SKM-1 (cell line): ENCODE measurements around the gene NPS.

Experiments used
- DNase-seq: peaks from one replicate; lab custom pipeline; 2025; ENCODE audit not compliant: unreplicated experiment; lab: John Stamatoyannopoulos, UW

The NPS gene

GRCh38 chr10:127556916-127557315, 7.8 kb downstream of the NPS start:
- no peak for DNase-seq

- no peak for DNase-seq
These were observed 12.5 kb downstream of the NPS start for GRCh38 chr10:127561647-127562046.

GRCh38 chr10:127563718-127564553, 14.8 kb downstream of the NPS start:
- DNase-seq, result no peak

- no peak for DNase-seq
These were observed 15.5 kb downstream of the NPS start for GRCh38 chr10:127564644-127565043.

- DNase-seq, result no peak
These were observed 16.5 kb downstream of the NPS start for GRCh38 chr10:127565583-127565982.

GRCh38 chr10:127569210-127569609, 20.1 kb downstream of the NPS start:
- no peak for DNase-seq

GRCh38 chr10:127570036-127570435, 20.9 kb downstream of the NPS start:
- no peak for DNase-seq

GRCh38 chr10:127571386-127571785, 22.3 kb downstream of the NPS start:
- no peak for DNase-seq

- no peak for DNase-seq
These were observed 26.9 kb downstream of the NPS start for GRCh38 chr10:127576051-127576450.

- no peak for DNase-seq
These were observed 27.6 kb downstream of the NPS start for GRCh38 chr10:127576740-127577161.

GRCh38 chr10:127577376-127578258, 28.5 kb downstream of the NPS start:
- DNase-seq, result no peak

- no peak for DNase-seq
These were observed 29.3 kb downstream of the NPS start for GRCh38 chr10:127578259-127578960.

- DNase-seq, result no peak
These were observed 29.8 kb downstream of the NPS start for GRCh38 chr10:127578961-127579305.

- DNase-seq, result no peak
These were observed 30.5 kb downstream of the NPS start for GRCh38 chr10:127579640-127580039.

GRCh38 chr10:127580822-127581221, 31.7 kb downstream of the NPS start:
- DNase-seq, result no peak

- DNase-seq, result no peak
These were observed 36.5 kb downstream of the NPS start for GRCh38 chr10:127585519-127586023.

- DNase-seq, result no peak
These were observed 38.7 kb downstream of the NPS start for GRCh38 chr10:127587668-127588365.

- DNase-seq, result no peak
These were observed 43.5 kb downstream of the NPS start for GRCh38 chr10:127592586-127592985.

- DNase-seq, result no peak
These were observed 51.4 kb downstream of the NPS start for GRCh38 chr10:127600479-127600878.
